ENCODE measurements around the gene GATA3. TPM values are rescaled to one million over a fixed set of nuclear protein-coding genes. Genes with fewer than 3 reads are reported as not detected.
A peak's percentile ranks its signal among the peaks of the same experiment; 100 is the strongest.

GATA3 gene
- total RNA-seq, 1 donor from 2014 or later: not detected

DNA sequence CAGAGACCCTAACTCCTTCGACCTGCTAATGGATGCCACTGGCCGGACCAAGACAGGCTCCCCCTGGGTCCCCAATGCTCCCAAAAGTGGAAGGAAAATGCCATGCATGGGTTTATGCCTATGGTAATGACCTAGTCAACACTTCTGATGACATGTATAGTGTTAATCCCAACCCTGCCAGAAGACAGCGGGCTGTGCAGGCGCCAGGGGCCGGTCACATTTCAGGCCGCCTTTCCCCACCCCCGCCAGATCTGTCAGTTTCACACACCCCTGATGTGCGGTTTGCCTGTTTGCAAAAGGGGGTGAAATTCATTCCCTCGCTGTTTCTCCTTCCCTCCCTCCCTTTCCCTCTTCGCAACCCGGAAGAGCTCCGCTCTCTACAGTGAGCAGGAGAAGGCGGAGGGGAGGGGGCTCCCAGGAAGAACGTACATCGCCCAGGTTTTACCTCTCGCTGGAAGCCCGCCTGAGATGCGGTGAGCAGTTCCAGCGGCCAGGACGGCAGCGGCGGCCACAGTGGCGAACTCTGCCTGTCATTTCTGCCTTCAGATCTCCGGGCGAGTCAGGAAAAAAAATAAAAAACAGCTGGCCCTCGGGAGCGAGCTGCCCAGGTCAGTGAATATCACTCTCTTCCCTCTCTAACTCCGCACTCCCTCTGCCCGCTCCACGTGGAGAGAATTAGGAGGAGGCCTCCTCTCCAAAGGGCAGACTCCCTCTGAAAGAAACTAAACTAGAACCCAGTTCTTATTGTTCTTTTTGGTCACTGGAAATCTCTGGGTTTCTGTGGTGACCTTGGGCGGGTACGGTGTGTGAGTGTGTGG lies 9.4 kb upstream of the GATA3 start:
- TF ChIP-seq, protein P1, sequence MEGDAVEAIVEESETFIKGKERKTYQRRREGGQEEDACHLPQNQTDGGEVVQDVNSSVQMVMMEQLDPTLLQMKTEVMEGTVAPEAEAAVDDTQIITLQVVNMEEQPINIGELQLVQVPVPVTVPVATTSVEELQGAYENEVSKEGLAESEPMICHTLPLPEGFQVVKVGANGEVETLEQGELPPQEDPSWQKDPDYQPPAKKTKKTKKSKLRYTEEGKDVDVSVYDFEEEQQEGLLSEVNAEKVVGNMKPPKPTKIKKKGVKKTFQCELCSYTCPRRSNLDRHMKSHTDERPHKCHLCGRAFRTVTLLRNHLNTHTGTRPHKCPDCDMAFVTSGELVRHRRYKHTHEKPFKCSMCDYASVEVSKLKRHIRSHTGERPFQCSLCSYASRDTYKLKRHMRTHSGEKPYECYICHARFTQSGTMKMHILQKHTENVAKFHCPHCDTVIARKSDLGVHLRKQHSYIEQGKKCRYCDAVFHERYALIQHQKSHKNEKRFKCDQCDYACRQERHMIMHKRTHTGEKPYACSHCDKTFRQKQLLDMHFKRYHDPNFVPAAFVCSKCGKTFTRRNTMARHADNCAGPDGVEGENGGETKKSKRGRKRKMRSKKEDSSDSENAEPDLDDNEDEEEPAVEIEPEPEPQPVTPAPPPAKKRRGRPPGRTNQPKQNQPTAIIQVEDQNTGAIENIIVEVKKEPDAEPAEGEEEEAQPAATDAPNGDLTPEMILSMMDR (IDR thresholded peaks at IDR 0.05): no peak
- TF ChIP-seq EZH2 (IDR thresholded peaks at IDR 0.05) (peak; percentile 92), EZH2phosphoT487 (IDR thresholded peaks at IDR 0.05) (peak; percentile 88)
- Histone ChIP-seq H3K4me3 (peak overlapping the region; percentile 35), H3K36me3 (no peaks in the 10 kb centered on the region), H2AFZ (replicated peaks) (no peak overlapping the region), H4K20me1 (ENCODE audit: low read depth) (peaks cover 98% of the 10 kb centered on the region), H3K9me3 (ENCODE audit: low read depth) (no peaks in the 10 kb centered on the region), H3K4me2 (peak overlapping the region; percentile 76), H3K79me2 (ENCODE audit: low read depth) (no peaks in the 10 kb centered on the region), H3K9ac (no peak overlapping the region), H3K4me1 (peaks cover 42% of the 10 kb centered on the region), H3F3A (ENCODE audit: low read depth) (peaks cover 56% of the 10 kb centered on the region), H3K27ac (no peak overlapping the region), H3K27me3 (peaks cover 100% of the 10 kb centered on the region)
- DNase-seq (ENCODE audit: low spot score): peak; percentile 72
- Mint-ChIP-seq H3K4me3 (peak overlapping the region; percentile 79), H3K27me3 (ENCODE audit: insufficient read depth, low read depth) (peaks cover 88% of the 10 kb centered on the region), H3K9me3 (no peaks in the 10 kb centered on the region), H3K4me1 (peaks cover 35% of the 10 kb centered on the region), H3K36me3 (no peaks in the 10 kb centered on the region), H3K27ac (no peak overlapping the region)

- H3K4me2 ChIP-seq: peak overlapping the region; percentile 76
- peak overlapping the region; percentile 79 for H3K4me3 Mint-ChIP-seq
- H4K20me1 ChIP-seq (ENCODE audit: low read depth): peaks cover 98% of the 10 kb centered on the region
- no peak overlapping the region for H3K27ac Mint-ChIP-seq
- peaks cover 35% of the 10 kb centered on the region for H3K4me1 Mint-ChIP-seq
- H3K4me1 ChIP-seq: peaks cover 49% of the 10 kb centered on the region
- peak; percentile 5 for DNase-seq (ENCODE audit: low spot score)
- no peaks in the 10 kb centered on the region for H3K36me3 Mint-ChIP-seq
- H3K9me3 Mint-ChIP-seq: no peaks in the 10 kb centered on the region
- H3K36me3 ChIP-seq: no peaks in the 10 kb centered on the region
- no peak overlapping the region for H2AFZ ChIP-seq (replicated peaks)
- H3F3A ChIP-seq (ENCODE audit: low read depth): peaks cover 64% of the 10 kb centered on the region
- H3K27ac ChIP-seq: no peak overlapping the region
- H3K79me2 ChIP-seq (ENCODE audit: low read depth): no peaks in the 10 kb centered on the region
- peaks cover 100% of the 10 kb centered on the region for H3K27me3 ChIP-seq
- H3K9me3 ChIP-seq (ENCODE audit: low read depth): no peaks in the 10 kb centered on the region
- H3K4me3 ChIP-seq: peak overlapping the region; percentile 35
- H3K27me3 Mint-ChIP-seq (ENCODE audit: insufficient read depth, low read depth): peaks cover 82% of the 10 kb centered on the region
- TF ChIP-seq EZH2phosphoT487 (IDR thresholded peaks at IDR 0.05) (peak; percentile 33), EZH2 (IDR thresholded peaks at IDR 0.05) (peak; percentile 15)
- TF ChIP-seq, protein P1 (IDR thresholded peaks at IDR 0.05): no peak
- H3K9ac ChIP-seq: no peak overlapping the region
Measured at GRCh38 chr10:8045726-8046494, 8.6 kb upstream of the GATA3 start.

GRCh38 chr10:8047452-8048280 lies 6.8 kb upstream of the GATA3 start:
- Histone ChIP-seq H3K9ac (no peak overlapping the region), H3F3A (ENCODE audit: low read depth) (peaks cover 75% of the 10 kb centered on the region), H4K20me1 (ENCODE audit: low read depth) (peaks cover 99% of the 10 kb centered on the region), H3K36me3 (no peaks in the 10 kb centered on the region), H3K79me2 (ENCODE audit: low read depth) (no peaks in the 10 kb centered on the region), H2AFZ (replicated peaks) (no peak overlapping the region), H3K9me3 (ENCODE audit: low read depth) (no peaks in the 10 kb centered on the region), H3K27me3 (peaks cover 100% of the 10 kb centered on the region), H3K4me2 (peak overlapping the region; percentile 70), H3K4me1 (peaks cover 66% of the 10 kb centered on the region), H3K27ac (no peak overlapping the region), H3K4me3 (peak overlapping the region; percentile 30)
- DNase-seq (ENCODE audit: low spot score): peak; percentile 81
- Mint-ChIP-seq H3K4me3 (no peak overlapping the region), H3K4me1 (peaks cover 39% of the 10 kb centered on the region), H3K27me3 (ENCODE audit: insufficient read depth, low read depth) (peaks cover 75% of the 10 kb centered on the region), H3K36me3 (no peaks in the 10 kb centered on the region), H3K27ac (no peak overlapping the region), H3K9me3 (no peaks in the 10 kb centered on the region)
- TF ChIP-seq EZH2phosphoT487 (IDR thresholded peaks at IDR 0.05): peak; percentile 73
- TF ChIP-seq EZH2 (IDR thresholded peaks at IDR 0.05): peak; percentile 93
- TF ChIP-seq, protein P1 (IDR thresholded peaks at IDR 0.05): no peak

Measured in neural progenitor cell (in vitro differentiated cells).